OCI-LY7 (cell line): ENCODE measurements around the gene MAX. TPM values are rescaled to one million over a fixed set of nuclear protein-coding genes. Genes with fewer than 3 reads are reported as not detected.
"Not testable (repeated sequence)": the region's sequence is repeated elsewhere in the genome, so short reads cannot be mapped to it uniquely, and the experiment has no call there.

Source experiments
- BruUV-seq: library from RNA; stranded (reverse); fragments of 400-500 nt; replicated peaks from 2 replicates; lab custom pipeline; 2021; lab: Mats Ljungman, UMichigan
- CTCF ChIA-PET: fragments of 300-600 bp; sonication (Branson Sonifier 250); formaldehyde crosslinking; loops from one replicate; lab custom pipeline; 2022; ENCODE audit warnings: antibody characterized with exemption; ENCODE audit not compliant: unreplicated experiment; lab: Charles Lee
- POLR2A ChIA-PET: fragments of 300-600 bp; sonication (Branson Sonifier 250); formaldehyde crosslinking; loops from one replicate; lab custom pipeline; 2022; ENCODE audit warnings: antibody characterized with exemption; lab: Charles Lee
- DNase-seq: peaks from one replicate; pipeline ENCODE4 v3.0.0-alpha.2; 2015; ENCODE audit warnings: low spot score
- H2AFZ ChIP-seq: fragments of 200-600 bp; sonication (generic), shearing (Covaris generic); 2 replicates; pipeline ENCODE4 v1.6.1; 2014; ENCODE audit warnings: mild to moderate bottlenecking, antibody characterized with exemption, low read length, moderate library complexity
- H3K27ac ChIP-seq: fragments of 200-600 bp; sonication (generic); 2 replicates; pipeline ENCODE4 v1.5.1; 2014; ENCODE audit warnings: mixed run types, low read depth, mild to moderate bottlenecking, moderate library complexity, low read length, inconsistent platforms; ENCODE audit not compliant: poor library complexity, severe bottlenecking
- H3K36me3 ChIP-seq: fragments of 200-600 bp; sonication (generic); 2 replicates; pipeline ENCODE4 v1.6.1; 2014; ENCODE audit warnings: mild to moderate bottlenecking, antibody characterized with exemption, low read length, moderate library complexity, mixed read lengths; ENCODE audit not compliant: insufficient read depth
- H3K4me1 ChIP-seq: fragments of 200-600 bp; sonication (generic); 2 replicates; pipeline ENCODE4 v1.5.1; 2014; ENCODE audit warnings: mild to moderate bottlenecking, low read length; ENCODE audit not compliant: insufficient read depth, poor library complexity, severe bottlenecking
- H3K4me2 ChIP-seq: fragments of 200-600 bp; sonication (generic); 2 replicates; pipeline ENCODE4 v1.6.1; 2014; ENCODE audit warnings: mild to moderate bottlenecking, low read length
- H3K4me3 ChIP-seq: fragments of 200-600 bp; sonication (generic); 2 replicates; pipeline ENCODE4 v1.5.1; 2014; ENCODE audit warnings: mild to moderate bottlenecking, low read depth, low read length; ENCODE audit not compliant: poor library complexity, severe bottlenecking
- H3K79me2 ChIP-seq: fragments of 200-600 bp; sonication (generic); 2 replicates; pipeline ENCODE4 v1.6.1; 2016; ENCODE audit warnings: low read depth, mild to moderate bottlenecking, low read length, moderate library complexity, mixed read lengths; ENCODE audit not compliant: insufficient read depth
- H3K9me2 ChIP-seq: fragments of 200-600 bp; sonication (generic); 2 replicates; pipeline ENCODE4 v1.6.1; 2016; ENCODE audit warnings: mild to moderate bottlenecking, low read length, mixed read lengths; ENCODE audit not compliant: insufficient read depth
- H3K9me3 ChIP-seq: fragments of 200-600 bp; sonication (generic); 2 replicates; pipeline ENCODE4 v1.6.1; 2014; ENCODE audit warnings: mild to moderate bottlenecking, mixed run types, low read length, mixed read lengths
- H4K20me1 ChIP-seq: fragments of 200-600 bp; sonication (generic); 2 replicates; pipeline ENCODE4 v1.6.1; 2014; ENCODE audit warnings: mild to moderate bottlenecking, antibody characterized with exemption, low read length, moderate library complexity, mixed read lengths; ENCODE audit not compliant: insufficient read depth
- EZH2phosphoT487 ChIP-seq: fragments of 200-600 bp; sonication (generic); IDR thresholded peaks from 2 replicates; pipeline ENCODE4 v1.6.1; 2018; ENCODE audit warnings: low read depth, borderline replicate concordance, mild to moderate bottlenecking, mixed run types, antibody characterized with exemption, low read length, moderate library complexity, mixed read lengths
- intact Hi-C: fragments of 100-400 bp; cut with micrococcal nuclease; formaldehyde crosslinking; loops from one replicate; pipeline ENCODE4 v1.10.0; 2022; ENCODE audit not compliant: unreplicated experiment
- total RNA-seq, 2 experiments: library from RNA; depleted of rRNA in 1 of 2; stranded (reverse); fragments of >200 nt in 1 of 2; shearing (Covaris generic) in 1 of 2; gene quantifications; 2 replicates each; pipeline ENCODE4 v1.2.3, GENCODE V29; 2014 to 2022
- TF ChIP-seq, protein P1 (sequence below): fragments of 200-600 bp; sonication (generic); conservative IDR thresholded peaks from 2 replicates; pipeline ENCODE4 v1.5.1; 2014; ENCODE audit warnings: mild to moderate bottlenecking, antibody characterized with exemption, low read length, moderate library complexity, mixed read lengths

Gene MAX
- total RNA-seq, 2 experiments from 2014 or later, result 58.3 to 94.1 TPM

- H3K9me3 ChIP-seq, result peaks cover 15% of the 10 kb centered on the region
- TF ChIP-seq, protein P1, sequence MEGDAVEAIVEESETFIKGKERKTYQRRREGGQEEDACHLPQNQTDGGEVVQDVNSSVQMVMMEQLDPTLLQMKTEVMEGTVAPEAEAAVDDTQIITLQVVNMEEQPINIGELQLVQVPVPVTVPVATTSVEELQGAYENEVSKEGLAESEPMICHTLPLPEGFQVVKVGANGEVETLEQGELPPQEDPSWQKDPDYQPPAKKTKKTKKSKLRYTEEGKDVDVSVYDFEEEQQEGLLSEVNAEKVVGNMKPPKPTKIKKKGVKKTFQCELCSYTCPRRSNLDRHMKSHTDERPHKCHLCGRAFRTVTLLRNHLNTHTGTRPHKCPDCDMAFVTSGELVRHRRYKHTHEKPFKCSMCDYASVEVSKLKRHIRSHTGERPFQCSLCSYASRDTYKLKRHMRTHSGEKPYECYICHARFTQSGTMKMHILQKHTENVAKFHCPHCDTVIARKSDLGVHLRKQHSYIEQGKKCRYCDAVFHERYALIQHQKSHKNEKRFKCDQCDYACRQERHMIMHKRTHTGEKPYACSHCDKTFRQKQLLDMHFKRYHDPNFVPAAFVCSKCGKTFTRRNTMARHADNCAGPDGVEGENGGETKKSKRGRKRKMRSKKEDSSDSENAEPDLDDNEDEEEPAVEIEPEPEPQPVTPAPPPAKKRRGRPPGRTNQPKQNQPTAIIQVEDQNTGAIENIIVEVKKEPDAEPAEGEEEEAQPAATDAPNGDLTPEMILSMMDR, result no peak
- no peak for TF ChIP-seq EZH2phosphoT487
- no peak overlapping the region for H2AFZ ChIP-seq
- no peak overlapping the region for H3K27ac ChIP-seq
- H3K4me3 ChIP-seq, result no peak overlapping the region
- H3K4me2 ChIP-seq, result no peak overlapping the region
- DNase-seq, result no peak
- H3K4me1 ChIP-seq, result no peaks in the 10 kb centered on the region
- H3K79me2 ChIP-seq, result peaks cover 20% of the 10 kb centered on the region; the same call in 1 of the 2 replicates
- H4K20me1 ChIP-seq, result no peaks in the 10 kb centered on the region
- ChIA-PET POLR2A (no interaction called here), CTCF (no interaction called here)
- BruUV-seq, result no TSS peak
- intact Hi-C loops, result no loop called here
- no peaks in the 10 kb centered on the region for H3K9me2 ChIP-seq
- peaks cover 100% of the 10 kb centered on the region for H3K36me3 ChIP-seq
Observed at GRCh38 chr14:65092349-65092748, 10.0 kb downstream of the MAX start.

DNA sequence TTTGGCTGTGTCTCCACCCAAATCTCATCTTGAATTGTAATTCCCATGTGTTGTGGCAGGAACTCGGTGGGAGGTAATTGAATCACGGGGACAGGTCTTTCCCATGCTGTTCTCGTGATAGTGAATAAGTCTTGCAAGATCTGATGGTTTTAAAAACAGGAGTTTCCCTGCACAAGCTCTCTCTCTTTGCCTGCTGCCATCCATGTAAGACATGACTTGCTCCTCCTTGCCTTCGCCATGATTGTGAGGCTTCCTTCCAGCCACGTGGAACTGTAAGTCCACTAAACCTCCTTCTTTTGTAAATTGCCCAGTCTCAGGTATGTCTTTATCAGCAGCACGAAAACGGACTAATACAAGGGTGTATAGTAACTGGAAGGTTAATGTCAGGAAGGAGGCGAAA lies 14.5 kb downstream of the MAX start:
- intact Hi-C loops, H3K4me1 ChIP-seq, POLR2A ChIA-PET, H3K27ac ChIP-seq, H3K9me2 ChIP-seq, CTCF ChIA-PET, DNase-seq, H3K79me2 ChIP-seq, H2AFZ ChIP-seq, H3K4me3 ChIP-seq, BruUV-seq, H3K4me2 ChIP-seq, H4K20me1 ChIP-seq: not testable (repeated sequence)
- H3K36me3 ChIP-seq, result peaks cover 100% of the 10 kb centered on the region
- peaks cover 36% of the 10 kb centered on the region for H3K9me3 ChIP-seq

- H3K9me2 ChIP-seq, H3K4me1 ChIP-seq, H4K20me1 ChIP-seq, intact Hi-C loops, H2AFZ ChIP-seq, H3K4me3 ChIP-seq, H3K79me2 ChIP-seq, DNase-seq, H3K4me2 ChIP-seq, CTCF ChIA-PET, POLR2A ChIA-PET, H3K27ac ChIP-seq, BruUV-seq: not testable (repeated sequence)
- Histone ChIP-seq H3K9me3 (peaks cover 36% of the 10 kb centered on the region), H3K36me3 (peaks cover 100% of the 10 kb centered on the region)
Observed at GRCh38 chr14:65086686-65087085, 15.6 kb downstream of the MAX start.
